H1 (cell line): ENCODE results near the gene ZSCAN25. TPM values are rescaled to one million over a fixed set of nuclear protein-coding genes. Genes with fewer than 3 reads are reported as not detected.
A peak's percentile ranks its signal among the peaks of the same experiment; 100 is the strongest.
"Not testable (repeated sequence)": the region's sequence is repeated elsewhere in the genome, so short reads cannot be mapped to it uniquely, and the experiment has no call there.

Source experiments
- CTCF ChIA-PET: fragments of 300-600 bp; sonication (Branson Sonifier 250); formaldehyde crosslinking; loops from one replicate; lab custom pipeline; 2021; ENCODE audit not compliant: partially characterized antibody; lab: Charles Lee
- POLR2A ChIA-PET: fragments of 300-600 bp; sonication (Branson Sonifier 250); formaldehyde crosslinking; loops from one replicate; lab custom pipeline; 2021; ENCODE audit warnings: inconsistent platforms; ENCODE audit not compliant: partially characterized antibody; lab: Charles Lee
- DNase-seq, 2 experiments: peaks; one replicate each; pipeline versions ENCODE4 v3.0.0 to v3.0.0-alpha.2; 2010 to 2022; ENCODE audit warnings: low spot score in 2 of 2, low read depth in 1 of 2, mixed read lengths in 1 of 2
- FAIRE-seq: peaks from 2 replicates; lab custom pipeline; 2011; peaks lifted over from hg19 to GRCh38; lab: Jason Lieb, UNC
- H2AFZ ChIP-seq: 2 replicates; pipeline ENCODE4 v1.8.1; 2012; ENCODE audit warnings: low read length, inconsistent platforms
- H2AK5ac ChIP-seq: 2 replicates; pipeline ENCODE4 v1.6.1; 2013; ENCODE audit warnings: low read depth, low read length
- H2BK120ac ChIP-seq: replicated peaks from 2 replicates; pipeline ENCODE3; 2013; ENCODE audit warnings: low read depth, low read length, inconsistent platforms
- H2BK12ac ChIP-seq: 2 replicates; pipeline ENCODE4 v1.6.1; 2013; ENCODE audit warnings: low read depth, low read length
- H2BK15ac ChIP-seq: 2 replicates; pipeline ENCODE4 v1.6.1; 2013; ENCODE audit warnings: low read length
- H2BK20ac ChIP-seq: 2 replicates; pipeline ENCODE4 v1.6.1; 2013; ENCODE audit warnings: low read length
- H2BK5ac ChIP-seq: 2 replicates; pipeline ENCODE4 v1.6.1; 2013; ENCODE audit warnings: low read depth, low read length
- H3K14ac ChIP-seq: 2 replicates; pipeline ENCODE4 v1.6.1; 2013; ENCODE audit warnings: inconsistent platforms; ENCODE audit not compliant: insufficient read length
- H3K18ac ChIP-seq: 2 replicates; pipeline ENCODE4 v1.6.1; 2013; ENCODE audit warnings: low read length; ENCODE audit errors: extremely low read depth
- H3K23ac ChIP-seq: 2 replicates; pipeline ENCODE4 v1.6.1; 2013; ENCODE audit warnings: inconsistent platforms; ENCODE audit not compliant: insufficient read length
- H3K23me2 ChIP-seq: 2 replicates; pipeline ENCODE4 v1.6.1; 2013; ENCODE audit warnings: low read depth, low read length
- H3K27ac ChIP-seq: 2 replicates; pipeline ENCODE4 v1.6.1; 2011; ENCODE audit warnings: low read depth, low read length, inconsistent platforms
- H3K27me3 ChIP-seq, 4 experiments: replicated peaks in 1 of 4; 1 replicate in 1 of 4; 2 replicates in 3 of 4; pipeline versions ENCODE4 v1.6.1 to v1.8.1; 2011 to 2013; ENCODE audit warnings: low read length in 3 of 4, mild to moderate bottlenecking in 3 of 4, inconsistent platforms in 2 of 4, mixed read lengths in 2 of 4, moderate library complexity in 1 of 4; ENCODE audit not compliant: control insufficient read depth in 3 of 4, insufficient read depth in 3 of 4; ENCODE audit errors: extremely low read depth in 1 of 4
- H3K36me3 ChIP-seq, 4 experiments: 2 replicates each; pipeline versions ENCODE4 v1.6.1 to v1.8.1; 2011 to 2013; ENCODE audit warnings: mild to moderate bottlenecking in 4 of 4, low read length in 3 of 4, moderate library complexity in 2 of 4, control low read depth in 1 of 4, inconsistent platforms in 1 of 4; ENCODE audit not compliant: insufficient read depth in 4 of 4, control insufficient read depth in 2 of 4
- H3K4ac ChIP-seq: replicated peaks from 2 replicates; pipeline ENCODE3; 2013; ENCODE audit warnings: low read length, low read depth, mixed read lengths, inconsistent platforms; ENCODE audit not compliant: insufficient read length
- H3K4me1 ChIP-seq, 4 experiments: replicated peaks in 1 of 4; 1 replicate in 1 of 4; 2 replicates in 3 of 4; pipeline versions ENCODE4 v1.6.1 to v1.8.1; 2011 to 2013; ENCODE audit warnings: low read length in 3 of 4, inconsistent platforms in 2 of 4, mixed read lengths in 1 of 4; ENCODE audit not compliant: insufficient read depth in 4 of 4, control insufficient read depth in 3 of 4
- H3K4me2 ChIP-seq, 2 experiments: 2 replicates each; pipeline versions ENCODE4 v1.6.1 to v1.8.1; 2011 to 2013; ENCODE audit warnings: low read depth in 2 of 2, low read length in 2 of 2, control low read depth in 1 of 2, inconsistent platforms in 1 of 2, mild to moderate bottlenecking in 1 of 2; ENCODE audit not compliant: insufficient read depth in 1 of 2
- H3K4me3 ChIP-seq, 4 experiments: fragments of 200-600, 300-600 bp in 1 of 4; sonication (generic), shearing (Covaris generic), sonication (Bioruptor Twin) in 1 of 4; 2 replicates each; pipeline versions ENCODE4 v1.5.1 to v1.8.1; 2011 to 2016; ENCODE audit warnings: low read length in 4 of 4, low read depth in 3 of 4, control low read depth in 2 of 4, inconsistent platforms in 2 of 4, mild to moderate bottlenecking in 2 of 4, mixed read lengths in 1 of 4, moderate library complexity in 1 of 4; ENCODE audit not compliant: insufficient read depth in 2 of 4; ENCODE audit errors: extremely low read depth in 1 of 4
- H3K56ac ChIP-seq: replicated peaks from 2 replicates; pipeline ENCODE3; 2013; ENCODE audit warnings: low read depth, mild to moderate bottlenecking, mixed read lengths, low read length, inconsistent platforms; ENCODE audit not compliant: insufficient read length
- H3K79me1 ChIP-seq: 2 replicates; pipeline ENCODE4 v1.6.1; 2013; ENCODE audit warnings: low read depth, low read length, control low read depth
- H3K79me2 ChIP-seq, 2 experiments: 2 replicates each; pipeline versions ENCODE4 v1.6.1 to v1.8.1; 2012 to 2013; ENCODE audit warnings: low read length in 2 of 2, mild to moderate bottlenecking in 2 of 2, inconsistent platforms in 1 of 2; ENCODE audit not compliant: insufficient read depth in 2 of 2, control insufficient read depth in 1 of 2
- H3K9ac ChIP-seq, 4 experiments: replicated peaks in 1 of 4; 1 replicate in 1 of 4; 2 replicates in 3 of 4; pipeline versions ENCODE4 v1.6.1 to v1.8.1; 2011 to 2013; ENCODE audit warnings: low read depth in 3 of 4, low read length in 3 of 4, control low read depth in 2 of 4, mild to moderate bottlenecking in 2 of 4, moderate library complexity in 2 of 4, inconsistent platforms in 1 of 4; ENCODE audit errors: extremely low read depth in 1 of 4
- H3K9me3 ChIP-seq, 2 experiments: 2 replicates each; pipeline versions ENCODE4 v1.6.1 to v1.8.1; 2012 to 2013; ENCODE audit warnings: mild to moderate bottlenecking in 2 of 2, moderate library complexity in 2 of 2, control low read depth in 1 of 2, inconsistent platforms in 1 of 2, low read depth in 1 of 2, low read length in 1 of 2, mixed read lengths in 1 of 2; ENCODE audit not compliant: insufficient read depth in 2 of 2
- H4K20me1 ChIP-seq, 2 experiments: replicated peaks in 1 of 2; 2 replicates each; pipeline versions ENCODE3 to v1.8.1; 2011 to 2013; ENCODE audit warnings: inconsistent platforms in 2 of 2, low read length in 2 of 2, mild to moderate bottlenecking in 1 of 2; ENCODE audit not compliant: insufficient read depth in 2 of 2, control insufficient read depth in 1 of 2
- H4K5ac ChIP-seq: 2 replicates; pipeline ENCODE4 v1.6.1; 2013; ENCODE audit warnings: low read length, low read depth, mixed read lengths, inconsistent platforms; ENCODE audit not compliant: insufficient read length
- H4K8ac ChIP-seq: 2 replicates; pipeline ENCODE4 v1.8.0; 2013; ENCODE audit warnings: mild to moderate bottlenecking, moderate library complexity, low read length, inconsistent platforms; ENCODE audit not compliant: insufficient read depth; ENCODE audit errors: extremely low read depth
- H4K91ac ChIP-seq: replicated peaks from 2 replicates; pipeline ENCODE3; 2013; ENCODE audit warnings: low read length, mixed read lengths, inconsistent platforms; ENCODE audit not compliant: insufficient read length
- WGBS, 2 experiments: shearing (Covaris generic) in 1 of 2; methylation state at CpG; one replicate each; pipeline versions ENCODE4 v1.1.6 to v1.1.7; 2013 to 2015; ENCODE audit warnings: low lambda C conversion rate in 2 of 2, mixed read lengths in 2 of 2, inconsistent platforms in 1 of 2, low coverage in 1 of 2, missing lambda C conversion rate in 1 of 2; ENCODE audit not compliant: insufficient replicate concordance in 2 of 2, insufficient coverage in 1 of 2, insufficient read length in 1 of 2; ENCODE audit errors: extremely low coverage in 1 of 2, missing lambda C conversion rate in 1 of 2; 5-methylcytosine and 5-hydroxymethylcytosine counted together
- polyA plus RNA-seq, 7 experiments: library from polyadenylated mRNA; depleted of rRNA in 3 of 7; stranded (reverse) in 5 of 7; unstranded in 2 of 7; fragments of >200 nt in 5 of 7; fragments of 200-250 nt in 2 of 7; gene quantifications; 1 replicate in 5 of 7; 2 replicates in 1 of 7; 4 replicates in 1 of 7; pipeline versions ENCODE4 v1.2.1 to v1.2.3, GENCODE V29; 2011 to 2013; ENCODE audit warnings: missing spikeins in 2 of 7, mixed read lengths in 2 of 7
- total RNA-seq: library from RNA; stranded (reverse); fragmentation: NEBNext Ultra II Directional; extraction: Animal tissue kit (Norgen Biotek cat#: 25700); gene quantifications from 2 replicates; pipeline ENCODE4 v1.2.1, GENCODE V29; 2021

Gene ZSCAN25
- total and polyA plus RNA-seq, 2 of the 8 experiments (the other 6 are each of a cell fraction or from before 2014, with no cell fraction given), result 10.1 to 18.6 TPM

DNA sequence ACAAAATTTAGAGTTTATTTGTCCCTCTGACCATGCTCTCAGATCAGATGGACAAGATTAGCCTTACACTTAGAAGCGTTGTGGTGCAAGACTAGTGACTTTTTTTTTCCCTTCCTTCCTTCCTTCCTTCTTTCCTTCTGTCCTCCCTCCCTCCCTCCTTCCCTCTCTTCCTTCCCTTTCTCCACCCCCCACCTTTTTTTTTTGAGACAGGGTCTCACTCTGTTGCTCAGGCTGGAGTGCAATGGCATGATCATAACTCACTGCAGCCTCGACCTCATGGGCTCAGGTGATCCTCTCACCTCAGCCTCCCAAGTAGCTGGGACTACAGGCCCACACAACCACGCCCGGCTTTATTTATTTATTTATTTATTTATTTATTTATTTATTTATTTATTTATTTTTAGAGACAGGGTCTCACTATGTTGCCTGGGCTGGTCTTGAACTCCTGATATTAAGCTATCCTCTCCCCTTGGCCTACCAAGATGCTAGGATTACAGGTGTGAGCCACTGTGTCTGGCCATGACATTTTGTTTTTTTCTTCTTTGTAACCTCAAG lies 35.9 kb upstream of the ZSCAN25 start:
- ChIA-PET CTCF (interaction anchor here (0.6 to 1.8 kb wide), 7 partner anchors 9 to 80 kb away, joined by 3 to 14 read pairs (median 3); no protein-coding TSS in a partner anchor), POLR2A (interaction anchor here (0.9 to 6.5 kb wide), 15 partner anchors 14 to 520 kb away, joined by 3 to 56 read pairs (median 3); partner anchors contain the start of genes BUD31, FAM200A, PDAP1 and TMEM225B)
- not testable (repeated sequence) for H3K23me2 ChIP-seq, FAIRE-seq, H3K4ac ChIP-seq, H3K4me1 ChIP-seq, H4K91ac ChIP-seq, H4K5ac ChIP-seq, DNase-seq, H2BK20ac ChIP-seq, H4K20me1 ChIP-seq, H3K23ac ChIP-seq, H2BK120ac ChIP-seq, H4K8ac ChIP-seq, H2BK15ac ChIP-seq, H3K14ac ChIP-seq, H3K79me1 ChIP-seq, H3K36me3 ChIP-seq, H3K27me3 ChIP-seq, H3K9me3 ChIP-seq, H3K56ac ChIP-seq, H3K79me2 ChIP-seq
- H3K4me2 ChIP-seq, result peak overlapping the region; percentile 82 to 96
- 0 out of 2 replicates have a peak overlapping the region, but pooled peaks have one; percentile 60 for H2AK5ac ChIP-seq
- H2AFZ ChIP-seq, result peak overlapping the region; percentile 99
- H3K18ac ChIP-seq, result peak overlapping the region; percentile 95
- 59% methylated on average over 4 of the region's 4 CpGs; no CpG with 5 or more reads in 1 of the 2 experiments for WGBS, 2 experiments
- H3K9ac ChIP-seq, result peak overlapping the region in 3 of 4 experiments; percentile 25 to 78 (median 52); a peak in 5 of 7 replicates
- H3K27ac ChIP-seq, result peak overlapping the region; percentile 20; the same call in 1 of the 2 replicates
- H2BK12ac ChIP-seq, result 0 out of 2 replicates have a peak overlapping the region, but pooled peaks have one; percentile 64
- peak overlapping the region; percentile 55 to 67 (median 60) for H3K4me3 ChIP-seq
- 0 out of 2 replicates have a peak overlapping the region, but pooled peaks have one; percentile 2 for H2BK5ac ChIP-seq
